Liver (tissue), 9 donors: ENCODE data around the gene AARSD1. TPM values are rescaled to one million over a fixed set of nuclear protein-coding genes. Genes with fewer than 3 reads are reported as not detected.

Experiments
- DNase-seq: peaks from one replicate; pipeline ENCODE4 v3.0.0-alpha.2; 2017; ENCODE audit warnings: low spot score
- H3K27ac ChIP-seq, 2 donors: one replicate each; pipeline ENCODE4 v1.7.0; 2013; ENCODE audit warnings: inconsistent platforms in 2 of 2, low read length in 2 of 2, control low read depth in 1 of 2, low read depth in 1 of 2, mild to moderate bottlenecking in 1 of 2
- H3K27me3 ChIP-seq, 4 donors: one replicate each; pipeline versions ENCODE4 v1.6.1 to v1.7.0; 2013; ENCODE audit warnings: low read length in 3 of 4, inconsistent platforms in 1 of 4, mild to moderate bottlenecking in 1 of 4, moderate library complexity in 1 of 4; ENCODE audit not compliant: control insufficient read depth in 4 of 4, insufficient read depth in 4 of 4
- H3K36me3 ChIP-seq, 4 donors: one replicate each; pipeline versions ENCODE4 v1.6.1 to v1.7.0; 2013; ENCODE audit warnings: low read length in 3 of 4, mild to moderate bottlenecking in 3 of 4, low read depth in 1 of 4, moderate library complexity in 1 of 4; ENCODE audit not compliant: control insufficient read depth in 4 of 4, insufficient read depth in 3 of 4
- H3K4me1 ChIP-seq, 4 donors: one replicate each; pipeline versions ENCODE4 v1.6.1 to v1.7.0; 2013; ENCODE audit warnings: low read length in 3 of 4, mild to moderate bottlenecking in 3 of 4, moderate library complexity in 1 of 4; ENCODE audit not compliant: control insufficient read depth in 4 of 4, insufficient read depth in 4 of 4
- H3K4me3 ChIP-seq, 3 donors: one replicate each; pipeline versions ENCODE4 v1.6.1 to v1.7.0; 2013; ENCODE audit warnings: low read length in 3 of 3, control low read depth in 1 of 3, low read depth in 1 of 3, mild to moderate bottlenecking in 1 of 3
- H3K9ac ChIP-seq, 2 donors: one replicate each; pipeline ENCODE4 v1.7.0; 2013; ENCODE audit warnings: low read length in 2 of 2, mild to moderate bottlenecking in 2 of 2, moderate library complexity in 2 of 2, control low read depth in 1 of 2, low read depth in 1 of 2
- H3K9me3 ChIP-seq, 4 donors: one replicate each; pipeline versions ENCODE4 v1.6.1 to v1.7.0; 2013; ENCODE audit warnings: low read length in 3 of 4; ENCODE audit not compliant: control insufficient read depth in 4 of 4
- CTCF ChIP-seq: fragments of 150-350 bp; IDR thresholded peaks from 2 replicates; pipeline ENCODE4 v1.5.1; 2017; ENCODE audit warnings: improper control_type of control experiment, low read depth, low read length; ENCODE audit not compliant: missing input control
- EGR1 ChIP-seq, 2 donors: IDR thresholded peaks; 2 replicates each; pipeline ENCODE4 v1.6.1; 2016 to 2018; ENCODE audit warnings: antibody characterized with exemption in 2 of 2, low read depth in 2 of 2
- FOXA2 ChIP-seq: IDR thresholded peaks from 2 replicates; pipeline ENCODE4 v1.6.1; 2016; ENCODE audit warnings: antibody characterized with exemption
- GABPA ChIP-seq, 2 donors: IDR thresholded peaks in 1 of 2; conservative IDR thresholded peaks in 1 of 2; 2 replicates each; pipeline ENCODE4 v1.6.1; 2016; ENCODE audit warnings: antibody characterized with exemption in 2 of 2, mild to moderate bottlenecking in 1 of 2, moderate library complexity in 1 of 2
- HNF4A ChIP-seq, 2 donors: conservative IDR thresholded peaks; 2 replicates each; pipeline ENCODE4 v1.6.1; 2016; ENCODE audit warnings: antibody characterized with exemption in 2 of 2, mild to moderate bottlenecking in 2 of 2
- MAX ChIP-seq: IDR thresholded peaks from 2 replicates; pipeline ENCODE4 v1.6.1; 2016; ENCODE audit warnings: antibody characterized with exemption
- NR2F2 ChIP-seq: IDR thresholded peaks from 2 replicates; pipeline ENCODE4 v1.6.1; 2016; ENCODE audit warnings: antibody characterized with exemption
- RAD21 ChIP-seq, 2 donors: IDR thresholded peaks; 2 replicates each; pipeline ENCODE4 v1.6.1; 2016; ENCODE audit warnings: antibody characterized with exemption in 2 of 2, mild to moderate bottlenecking in 2 of 2
- REST ChIP-seq: IDR thresholded peaks from 2 replicates; pipeline ENCODE4 v1.6.1; 2016; ENCODE audit warnings: antibody characterized with exemption, mild to moderate bottlenecking
- RXRA ChIP-seq, 2 donors: IDR thresholded peaks; 2 replicates each; pipeline ENCODE4 v1.6.1; 2017 to 2018; ENCODE audit warnings: antibody characterized with exemption in 2 of 2, mild to moderate bottlenecking in 1 of 2
- SP1 ChIP-seq: IDR thresholded peaks from 2 replicates; pipeline ENCODE4 v1.6.1; 2018; ENCODE audit warnings: antibody characterized with exemption, mild to moderate bottlenecking
- TAF1 ChIP-seq: conservative IDR thresholded peaks from 2 replicates; pipeline ENCODE4 v1.6.1; 2016; ENCODE audit warnings: antibody characterized with exemption, mild to moderate bottlenecking
- YY1 ChIP-seq: IDR thresholded peaks from 2 replicates; pipeline ENCODE4 v1.6.1; 2016; ENCODE audit warnings: antibody characterized with exemption, mild to moderate bottlenecking
- ZBTB33 ChIP-seq: IDR thresholded peaks from 2 replicates; pipeline ENCODE4 v1.6.1; 2016; ENCODE audit warnings: antibody characterized with exemption
- WGBS: extraction: QIAGEN DNeasy Blood & Tissue Kit; methylation state at CpG from one replicate; pipeline ENCODE4 v1.1.7; 2013; 5-methylcytosine and 5-hydroxymethylcytosine counted together
- polyA plus RNA-seq, 2 donors: library from polyadenylated mRNA; stranded (reverse) in 1 of 2; unstranded in 1 of 2; fragments of 200-250 nt in 1 of 2; fragments of >200 nt in 1 of 2; fragmentation: Nextera tagmentation in 1 of 2; extraction: Ambion mirVana in 1 of 2; gene quantifications; one replicate each; pipeline versions ENCODE4 v1.2.1 to v1.2.3, GENCODE V29; 2013 to 2015
- total RNA-seq, 2 donors: library from RNA; depleted of rRNA; stranded (reverse); fragments of >200 nt; gene quantifications; one replicate each; pipeline ENCODE4 v1.2.3, GENCODE V29; 2014
- donor health status: healthy.
- donor health status: healthy.
- donor health status: healthy.
- donor health status: healthy.
- donor health status: healthy.

The AARSD1 gene
- 10 to 100 TPM in 1 of 2 donors, 1 to 10 TPM in 1; 8.2 to 17.8 TPM for total RNA-seq
- polyA plus RNA-seq = 10 to 100 TPM; 21.3 to 25.2 TPM

GRCh38 chr17:42964161-42964932, at the start of gene AARSD1:
TSS of gene AARSD1 (minus strand) at chr17:42964454. CDS start at chr17:42964440, 14 bp downstream.
- TF ChIP-seq RXRA (IDR thresholded peaks at IDR 0.05) (peak in 1 of 2 donors; percentile 54), SP1 (peak; percentile 50), NR2F2 (peak; percentile 47), RAD21 (IDR thresholded peaks at IDR 0.05) (peak in 1 of 2 donors; percentile 51), GABPA (IDR thresholded peaks at IDR 0.05 in 1 of 2, conservative IDR thresholded peaks at IDR 0.05 in 1 of 2) (peak in 1 of 2 donors; percentile 80), MAX (peak; percentile 90), ZBTB33 (peak; percentile 97), EGR1 (IDR thresholded peaks at IDR 0.05; ENCODE audit: low read depth in 2 of 2) (no peak), REST (peak; percentile 63), CTCF (no peak), FOXA2 (no peak), TAF1 (no peak), YY1 (peak; percentile 98), HNF4A (conservative IDR thresholded peaks at IDR 0.05) (peak in 1 of 2 donors; percentile 21)
- H3K27ac ChIP-seq = peak within 1 kb of the TSS; percentile 36 to 80
- 2% methylated on average over 43 of the region's 43 CpGs for WGBS

More at GRCh38 chr17:42964161-42964932, at the start of gene AARSD1:
- H3K36me3 ChIP-seq = peaks cover 9 to 25% (median 15%) of the 10 kb centered on the region in 4 donors
- no peaks in the 10 kb centered on the region for H3K27me3 ChIP-seq
- no peaks in the 10 kb centered on the region for H3K9me3 ChIP-seq
- peaks cover 2 to 13% (median 7%) of the 10 kb centered on the region in 4 donors for H3K4me1 ChIP-seq
- H3K4me3 ChIP-seq = peak within 1 kb of the TSS; percentile 68 to 99 (median 71)
- peak within 1 kb of the TSS; percentile 77 to 97 for H3K9ac ChIP-seq
- peak; percentile 92 for DNase-seq
